NCI-H2029 treated with DMSO at 0.1 percent for 48 hours (cell line): ENCODE data around the gene CNPY1.

Experiments
- DNase-seq: peaks from one replicate; lab custom pipeline; 2025; lab: John Stamatoyannopoulos, UW

CNPY1 gene

DNA sequence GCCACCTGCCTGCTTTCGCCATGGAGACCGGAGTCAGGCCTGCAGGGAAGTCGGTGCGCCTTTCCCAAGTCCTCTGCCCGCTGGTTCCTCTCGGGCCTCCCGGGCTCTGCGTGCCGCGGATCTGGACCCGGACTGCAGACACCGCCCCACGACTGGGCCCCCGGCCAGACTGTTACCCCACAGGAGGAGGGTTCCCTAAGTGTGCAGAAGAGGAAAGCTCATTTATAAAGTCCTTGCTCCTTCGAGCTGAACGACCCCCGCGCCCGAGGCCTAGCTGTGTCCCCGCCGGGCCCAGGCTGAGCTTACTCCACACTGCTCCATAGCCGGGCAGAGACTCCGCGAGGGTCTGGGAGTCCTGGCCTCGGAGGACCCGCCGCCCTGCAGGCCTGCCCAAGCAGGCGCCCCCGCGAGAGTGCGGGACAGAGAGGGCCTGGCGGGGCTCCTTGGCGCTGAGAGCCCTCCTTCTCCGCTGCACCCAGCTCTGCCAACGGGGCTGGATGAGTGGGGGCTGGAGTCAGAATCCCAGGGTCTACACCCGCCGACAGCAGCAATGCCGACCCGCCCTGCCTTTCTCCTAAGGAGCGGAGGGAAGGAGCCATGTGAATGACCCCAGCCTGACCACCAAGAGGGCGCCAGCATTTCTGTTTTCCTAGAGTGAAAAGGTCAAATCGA is 80.1 kb downstream of the CNPY1 start:
- DNase-seq = no peak

GRCh38 chr7:155465761-155466141 is 80.6 kb downstream of the CNPY1 start:
- DNase-seq = no peak

DNA sequence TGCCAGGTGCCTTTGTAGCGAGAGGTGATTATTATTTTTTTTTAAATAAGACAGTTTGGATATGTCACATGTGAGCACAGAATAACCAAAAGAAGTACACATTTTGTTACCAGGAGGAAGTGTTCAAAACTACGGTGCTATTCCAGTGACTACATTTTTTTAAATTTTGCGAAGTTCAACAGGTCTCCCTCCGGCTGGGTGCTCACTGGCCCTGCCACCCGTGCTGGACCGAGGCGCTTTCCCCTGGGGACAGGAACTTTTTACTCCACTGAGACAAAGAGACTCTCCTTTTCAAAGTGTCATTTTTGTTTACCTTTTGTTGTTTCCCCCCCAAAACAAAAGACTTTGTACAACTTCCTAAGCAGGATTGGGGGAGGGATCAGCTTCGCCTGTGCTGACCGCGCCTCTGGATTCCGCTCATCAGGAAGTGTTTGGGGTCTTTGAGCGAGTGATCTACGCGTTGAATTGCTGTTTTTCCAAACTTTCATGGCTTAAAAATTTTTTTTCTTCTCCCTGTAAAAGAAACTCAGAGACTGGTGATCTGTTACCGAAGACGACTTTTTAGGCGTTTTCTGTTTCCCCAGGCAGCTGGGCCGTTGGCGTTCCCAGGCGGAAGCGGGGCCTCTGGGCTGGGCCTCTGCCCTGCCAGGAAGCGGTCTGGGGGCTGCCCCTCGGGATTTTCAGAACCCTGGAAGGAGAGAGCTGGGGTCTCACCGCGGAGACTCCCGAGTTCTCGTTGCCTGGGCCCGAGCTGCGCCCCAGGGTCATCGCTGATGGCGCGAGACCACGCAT is 81.2 kb downstream of the CNPY1 start:
- no peak for DNase-seq

- DNase-seq = no peak
Observed at GRCh38 chr7:155464183-155464582, 82.2 kb downstream of the CNPY1 start.

- DNase-seq = no peak
Observed at GRCh38 chr7:155463114-155463811, 83.1 kb downstream of the CNPY1 start.

DNA sequence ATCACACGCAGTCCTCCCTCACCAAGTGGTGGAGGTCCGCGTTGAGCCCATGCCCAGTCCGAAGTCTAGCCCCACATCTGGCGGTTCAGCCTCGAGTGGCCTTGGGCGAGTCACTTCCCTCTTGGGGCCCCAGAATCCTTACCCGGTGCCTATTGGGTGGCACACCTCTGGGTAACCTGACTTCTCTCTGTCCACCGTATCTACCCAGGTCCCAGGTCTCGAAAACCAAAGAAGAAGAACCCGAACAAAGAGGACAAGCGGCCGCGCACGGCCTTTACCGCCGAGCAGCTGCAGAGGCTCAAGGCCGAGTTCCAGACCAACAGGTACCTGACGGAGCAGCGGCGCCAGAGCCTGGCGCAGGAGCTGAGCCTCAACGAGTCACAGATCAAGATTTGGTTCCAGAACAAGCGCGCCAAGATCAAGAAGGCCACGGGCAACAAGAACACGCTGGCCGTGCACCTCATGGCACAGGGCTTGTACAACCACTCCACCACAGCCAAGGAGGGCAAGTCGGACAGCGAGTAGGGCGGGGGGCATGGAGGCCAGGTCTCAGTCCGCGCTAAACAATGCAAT is 84.1 kb downstream of the CNPY1 start:
- DNase-seq = no peak

DNA sequence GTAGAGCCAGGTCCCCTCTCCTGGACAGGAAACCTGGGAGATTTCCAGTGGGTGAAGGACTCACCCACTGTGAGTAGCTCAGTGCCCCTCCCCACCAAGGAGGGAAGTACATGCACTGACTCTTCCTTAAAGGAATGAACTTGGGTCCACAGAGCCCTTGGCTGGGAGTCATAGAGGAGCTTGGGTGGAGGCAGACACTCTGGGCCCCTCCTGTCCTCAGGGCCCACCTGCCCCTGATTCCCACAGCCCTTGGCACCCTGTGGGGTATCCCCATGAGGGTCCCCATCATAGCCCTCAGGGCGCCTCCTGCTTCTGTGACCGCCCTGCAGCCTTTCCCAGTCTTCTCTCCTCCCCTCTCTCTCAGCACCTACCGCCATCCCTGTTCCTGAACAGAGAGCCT is 84.7 kb downstream of the CNPY1 start:
- DNase-seq = no peak

DNA sequence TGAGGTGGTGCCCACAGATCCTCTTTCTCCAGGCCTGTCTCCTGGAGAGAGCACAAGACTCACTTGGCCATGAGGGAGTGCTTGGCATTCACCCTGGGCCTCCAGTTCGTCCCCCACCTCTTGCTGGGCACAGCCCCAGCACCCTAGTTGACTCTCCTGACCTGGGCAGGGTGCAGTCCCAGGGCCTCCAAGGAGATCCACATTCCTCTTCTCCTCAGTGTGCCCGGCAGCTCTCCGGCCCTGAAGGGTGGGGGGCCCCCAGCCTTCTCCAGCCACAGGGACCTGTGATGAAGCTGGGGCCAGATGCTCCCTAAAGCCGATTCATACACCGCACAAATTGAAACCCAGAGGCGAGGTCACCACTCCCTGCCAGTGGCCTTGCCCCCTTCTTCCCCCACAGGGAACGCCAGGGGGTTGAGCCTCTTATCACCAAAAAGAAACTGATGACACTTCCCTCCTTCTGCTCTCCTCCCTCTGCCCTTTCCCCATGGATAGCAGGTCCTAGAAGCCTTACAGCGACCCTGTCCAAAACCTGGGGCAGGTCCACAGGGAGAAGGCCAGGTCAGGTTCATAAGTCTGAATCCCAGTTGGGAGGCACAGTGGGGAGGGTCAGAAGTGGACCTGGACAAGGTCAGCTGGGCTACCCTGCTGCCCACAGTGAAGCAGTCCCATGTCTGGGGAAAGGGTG is 85.3 kb downstream of the CNPY1 start:
- no peak for DNase-seq

DNA sequence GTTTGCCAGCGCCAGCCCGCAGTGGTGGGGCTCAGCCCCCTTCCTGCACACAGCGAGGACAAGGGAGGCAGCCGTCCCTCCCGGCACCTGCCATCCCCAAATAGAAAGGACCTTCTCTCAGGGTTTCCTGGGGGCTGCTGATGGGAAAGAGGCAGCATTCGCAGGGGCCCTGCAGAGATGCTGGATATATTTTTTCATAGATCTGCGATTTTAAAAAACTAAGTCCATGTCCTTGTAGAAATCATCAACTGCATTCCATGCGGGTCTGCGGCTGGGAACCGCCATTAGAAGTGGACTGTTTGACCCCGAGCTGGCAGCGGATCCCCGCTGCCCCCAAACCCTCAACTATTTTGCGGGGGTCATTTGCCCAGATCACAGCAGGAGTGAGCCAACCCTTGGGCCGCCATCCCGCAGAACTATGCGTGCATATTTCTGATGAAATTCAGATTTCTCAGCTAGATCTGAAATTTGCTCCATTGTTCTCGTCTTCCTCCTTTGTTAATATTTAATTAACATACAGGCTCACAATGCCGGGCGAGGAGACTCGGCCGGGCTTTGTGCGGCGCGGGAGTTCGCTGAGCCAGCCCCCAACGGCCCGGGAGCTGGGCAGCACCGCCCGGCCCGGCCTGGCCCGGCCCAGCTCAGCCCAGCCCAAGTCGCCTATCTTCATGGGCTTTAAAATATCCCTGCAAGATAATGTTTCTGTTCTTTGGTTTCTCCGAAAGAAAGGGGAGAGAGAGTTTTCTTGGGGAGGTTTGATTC is 86.5 kb downstream of the CNPY1 start:
- DNase-seq = no peak

GRCh38 chr7:155458878-155459699 is 87.3 kb downstream of the CNPY1 start:
- DNase-seq = no peak

DNA sequence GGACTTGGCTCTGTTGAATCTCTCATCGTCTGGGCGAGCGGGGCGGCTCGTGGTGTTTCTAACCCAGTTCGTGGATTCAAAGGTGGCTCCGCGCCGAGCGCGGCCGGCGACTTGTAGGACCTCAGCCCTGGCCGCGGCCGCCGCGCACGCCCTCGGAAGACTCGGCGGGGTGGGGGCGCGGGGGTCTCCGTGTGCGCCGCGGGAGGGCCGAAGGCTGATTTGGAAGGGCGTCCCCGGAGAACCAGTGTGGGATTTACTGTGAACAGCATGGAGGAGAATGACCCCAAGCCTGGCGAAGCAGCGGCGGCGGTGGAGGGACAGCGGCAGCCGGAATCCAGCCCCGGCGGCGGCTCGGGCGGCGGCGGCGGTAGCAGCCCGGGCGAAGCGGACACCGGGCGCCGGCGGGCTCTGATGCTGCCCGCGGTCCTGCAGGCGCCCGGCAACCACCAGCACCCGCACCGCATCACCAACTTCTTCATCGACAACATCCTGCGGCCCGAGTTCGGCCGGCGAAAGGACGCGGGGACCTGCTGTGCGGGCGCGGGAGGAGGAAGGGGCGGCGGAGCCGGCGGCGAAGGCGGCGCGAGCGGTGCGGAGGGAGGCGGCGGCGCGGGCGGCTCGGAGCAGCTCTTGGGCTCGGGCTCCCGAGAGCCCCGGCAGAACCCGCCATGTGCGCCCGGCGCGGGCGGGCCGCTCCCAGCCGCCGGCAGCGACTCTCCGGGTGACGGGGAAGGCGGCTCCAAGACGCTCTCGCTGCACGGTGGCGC is 88.1 kb downstream of the CNPY1 start, which contains the start of gene EN2:
Gene EN2 (plus strand): TSS at position 19 of the 767 bp plus-strand sequence. CDS start 249 bp downstream, at position 268.
- DNase-seq = no peak

GRCh38 chr7:155457544-155458110 is 88.7 kb downstream of the CNPY1 start:
- no peak for DNase-seq

DNA sequence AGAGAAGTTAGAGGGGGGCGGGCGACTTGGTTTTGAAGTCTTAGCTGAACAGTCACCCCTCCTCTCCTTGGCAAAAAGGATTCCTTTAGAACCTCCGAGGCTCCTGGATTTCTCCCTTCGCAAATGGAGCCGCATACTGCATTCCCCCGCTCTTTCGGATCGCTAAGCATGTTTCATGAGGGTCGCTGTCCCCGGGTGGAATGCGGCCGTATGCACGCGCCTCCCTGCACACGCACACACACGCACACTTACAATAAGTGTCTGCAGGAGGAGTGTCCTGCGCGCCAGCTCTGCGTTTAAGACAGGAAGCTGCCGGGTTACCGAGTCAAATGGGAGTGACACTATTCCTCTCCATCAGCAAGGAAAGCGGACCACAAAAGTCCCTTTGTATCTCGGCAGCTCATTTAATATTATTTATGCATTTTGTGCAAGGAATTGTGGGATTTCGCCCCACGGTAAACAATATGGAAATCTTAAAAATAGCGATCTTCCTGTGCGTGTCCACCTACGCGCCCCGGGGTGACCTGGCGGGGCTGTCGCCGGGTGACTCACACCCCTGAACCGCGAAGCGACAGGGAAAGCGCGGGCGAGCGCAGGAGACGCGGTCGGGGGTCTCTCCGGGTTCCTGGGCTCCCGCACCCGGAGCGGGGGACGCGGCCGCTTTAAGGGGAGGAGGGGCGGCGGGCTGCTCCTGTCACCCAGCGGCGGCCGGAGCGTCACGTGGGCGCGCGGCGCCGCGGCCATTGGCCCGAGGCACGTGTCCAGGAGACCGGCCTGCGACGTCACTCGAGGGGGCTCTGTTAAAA is 89.4 kb downstream of the CNPY1 start:
- DNase-seq = peak; percentile 17

- no peak for DNase-seq
Observed at GRCh38 chr7:155455776-155456737, 90.3 kb downstream of the CNPY1 start.

DNA sequence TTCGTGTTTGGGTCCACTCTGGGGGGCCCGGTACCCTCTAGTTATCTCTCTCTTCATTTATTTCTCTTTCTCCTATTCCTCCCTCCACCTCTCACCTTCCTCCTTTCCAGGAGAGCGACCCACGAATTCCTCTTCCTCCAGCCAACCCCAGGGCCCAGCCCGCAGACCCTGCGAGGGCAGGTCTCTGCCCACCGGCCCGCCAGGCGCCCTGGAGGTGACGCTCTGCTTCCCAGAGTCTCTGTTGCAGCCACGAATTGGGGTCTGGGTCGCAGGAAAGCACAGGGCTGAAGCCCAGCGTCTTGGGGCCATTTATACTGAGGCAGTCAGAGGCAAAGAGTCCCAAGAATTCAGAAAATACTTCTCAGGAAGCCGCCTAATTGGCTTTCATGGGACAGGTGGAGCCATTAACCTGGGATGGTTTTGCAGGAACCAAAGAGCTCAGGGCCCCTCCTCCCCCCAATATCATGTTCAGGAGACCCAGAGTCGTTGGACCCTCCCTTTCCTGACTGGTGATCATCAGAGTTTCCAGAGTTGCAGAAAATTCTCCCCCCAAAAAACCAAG is 91.1 kb downstream of the CNPY1 start:
- no peak for DNase-seq

- DNase-seq = no peak
Observed at GRCh38 chr7:155454183-155455112, 91.9 kb downstream of the CNPY1 start.
